DMS53 treated with DMSO at 0.1 percent for 48 hours (cell line): ENCODE data around the gene RAB35.

Source experiments
- DNase-seq: peaks from one replicate; lab custom pipeline; 2025; ENCODE audit not compliant: unreplicated experiment; lab: John Stamatoyannopoulos, UW

Gene RAB35

GRCh38 chr12:120109570-120110267, 6.8 kb downstream of the RAB35 start:
- DNase-seq: no peak

- DNase-seq: no peak
These were observed 10.4 kb downstream of the RAB35 start for GRCh38 chr12:120106151-120106550.

- no peak for DNase-seq
These were observed 13.2 kb downstream of the RAB35 start for GRCh38 chr12:120103371-120103770.

- no peak for DNase-seq
These were observed 13.6 kb downstream of the RAB35 start for GRCh38 chr12:120103044-120103338.

- DNase-seq: no peak
These were observed 14.1 kb downstream of the RAB35 start for GRCh38 chr12:120102189-120103043.

GRCh38 chr12:120101617-120102016, 14.9 kb downstream of the RAB35 start:
- DNase-seq: no peak

- no peak for DNase-seq
These were observed 15.4 kb downstream of the RAB35 start for GRCh38 chr12:120101182-120101581.

- DNase-seq: no peak
These were observed 15.9 kb downstream of the RAB35 start for GRCh38 chr12:120100630-120101029.

GRCh38 chr12:120099738-120100137, 16.8 kb downstream of the RAB35 start:
- no peak for DNase-seq

GRCh38 chr12:120098756-120099470, 17.6 kb downstream of the RAB35 start:
- DNase-seq: no peak

- DNase-seq: no peak
These were observed 19.8 kb downstream of the RAB35 start for GRCh38 chr12:120096671-120097202.

- no peak for DNase-seq
These were observed 20.8 kb downstream of the RAB35 start for GRCh38 chr12:120095736-120096135.

- DNase-seq: no peak
These were observed 21.2 kb downstream of the RAB35 start for GRCh38 chr12:120095331-120095730.

- no peak for DNase-seq
These were observed 22.1 kb downstream of the RAB35 start for GRCh38 chr12:120094485-120094884.

GRCh38 chr12:120093592-120094355, 22.8 kb downstream of the RAB35 start:
- DNase-seq: no peak

- no peak for DNase-seq
These were observed 23.3 kb downstream of the RAB35 start for GRCh38 chr12:120093336-120093591.

GRCh38 chr12:120092551-120093335, 23.8 kb downstream of the RAB35 start:
- no peak for DNase-seq

GRCh38 chr12:120091371-120092090, 25.0 kb downstream of the RAB35 start:
- DNase-seq: no peak

- no peak for DNase-seq
These were observed 25.8 kb downstream of the RAB35 start for GRCh38 chr12:120090626-120091295.
